ENCODE results near the gene ANKRD28. TPM values are rescaled to one million over a fixed set of nuclear protein-coding genes. Genes with fewer than 3 reads are reported as not detected.
A peak's percentile ranks its signal among the peaks of the same experiment; 100 is the strongest.
"Not testable (repeated sequence)": the region's sequence is repeated elsewhere in the genome, so short reads cannot be mapped to it uniquely, and the experiment has no call there.

ANKRD28 gene
- total and polyA plus RNA-seq, 5 donors = 3.8 to 14.3 (median 9.5) TPM

- H3K4me3 ChIP-seq (ENCODE audit: low read length) = no peak overlapping the region
- H3K27me3 ChIP-seq (ENCODE audit: control insufficient read depth, insufficient read depth) = no peaks in the 10 kb centered on the region
- intact Hi-C loops (cut with DNase I) = loop anchor here (5.0 to 10.0 kb wide), 2 partner anchors 178 to 611 kb away; no protein-coding TSS in a partner anchor
- 30% methylated on average over 4 of the region's 4 CpGs for WGBS
- peaks cover 5% of the 10 kb centered on the region for H3K4me1 ChIP-seq (ENCODE audit: control insufficient read depth, insufficient read depth, low read length)
- DNase-seq (peak in 1 of 3 donors; percentile 47), ATAC-seq (no peak)
- no peaks in the 10 kb centered on the region for H3K9me3 ChIP-seq (ENCODE audit: control insufficient read depth, low read length)
- no peak overlapping the region for H3K27ac ChIP-seq (ENCODE audit: low read length)
Observed at GRCh38 chr3:15633766-15634598, 163.8 kb downstream of the ANKRD28 start.

DNA sequence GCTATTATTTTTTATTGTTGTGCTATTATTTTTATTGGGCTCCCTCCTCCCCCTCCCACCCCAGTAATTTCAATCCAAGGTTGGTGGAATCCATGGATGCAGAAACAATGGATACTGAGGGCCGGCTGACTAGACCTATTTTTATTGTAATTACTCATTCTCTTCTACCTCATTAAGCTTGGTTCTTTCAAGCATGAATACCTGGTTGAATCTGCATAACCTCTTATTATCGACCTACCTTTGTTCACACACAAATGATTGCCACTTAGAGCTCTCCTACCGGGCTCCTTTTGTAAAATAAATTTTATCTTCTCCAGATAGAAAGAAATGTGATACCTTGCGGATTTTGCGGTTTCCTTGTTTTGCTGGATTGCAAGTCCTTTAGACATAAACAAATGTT, 164.6 kb downstream of the ANKRD28 start:
- no peak overlapping the region for H3K27ac ChIP-seq (ENCODE audit: low read length)
- no peak for ATAC-seq
- H3K4me3 ChIP-seq (ENCODE audit: low read length) = no peak overlapping the region
- H3K4me1 ChIP-seq (ENCODE audit: control insufficient read depth, insufficient read depth, low read length) = peaks cover 5% of the 10 kb centered on the region
- no peak for DNase-seq
- 83% methylated on average over 5 of the region's 5 CpGs for WGBS
- H3K9me3 ChIP-seq (ENCODE audit: control insufficient read depth, low read length) = no peaks in the 10 kb centered on the region
- intact Hi-C loops (cut with DNase I) = loop anchor here (5.0 to 10.0 kb wide), 2 partner anchors 179 to 612 kb away; no protein-coding TSS in a partner anchor
- no peaks in the 10 kb centered on the region for H3K27me3 ChIP-seq (ENCODE audit: control insufficient read depth, insufficient read depth)

GRCh38 chr3:15632212-15632580, 165.6 kb downstream of the ANKRD28 start:
- DNase-seq (no peak), ATAC-seq (no peak)
- 93% methylated on average over 4 of the region's 4 CpGs for WGBS
- intact Hi-C loops (cut with DNase I) = loop anchor here (5.0 to 10.0 kb wide), 2 partner anchors 180 to 613 kb away; no protein-coding TSS in a partner anchor
- Histone ChIP-seq H3K4me3 (ENCODE audit: low read length) (no peak overlapping the region), H3K9me3 (ENCODE audit: control insufficient read depth, low read length) (no peaks in the 10 kb centered on the region), H3K27ac (ENCODE audit: low read length) (no peak overlapping the region), H3K27me3 (ENCODE audit: control insufficient read depth, insufficient read depth) (no peaks in the 10 kb centered on the region), H3K4me1 (ENCODE audit: control insufficient read depth, insufficient read depth, low read length) (peaks cover 5% of the 10 kb centered on the region)

GRCh38 chr3:15631426-15632211, 166.2 kb downstream of the ANKRD28 start:
- H3K27me3 ChIP-seq (ENCODE audit: control insufficient read depth, insufficient read depth) = no peaks in the 10 kb centered on the region
- H3K4me3 ChIP-seq (ENCODE audit: low read length) = no peak overlapping the region
- 83% methylated on average over 12 of the region's 12 CpGs for WGBS
- no peak overlapping the region for H3K27ac ChIP-seq (ENCODE audit: low read length)
- no peak for DNase-seq
- intact Hi-C loops (cut with DNase I) = loop anchor here (5.0 to 10.0 kb wide), 2 partner anchors 181 to 613 kb away; no protein-coding TSS in a partner anchor
- peaks cover 2% of the 10 kb centered on the region for H3K4me1 ChIP-seq (ENCODE audit: control insufficient read depth, insufficient read depth, low read length)
- no peaks in the 10 kb centered on the region for H3K9me3 ChIP-seq (ENCODE audit: control insufficient read depth, low read length)
- no peak for ATAC-seq

DNA sequence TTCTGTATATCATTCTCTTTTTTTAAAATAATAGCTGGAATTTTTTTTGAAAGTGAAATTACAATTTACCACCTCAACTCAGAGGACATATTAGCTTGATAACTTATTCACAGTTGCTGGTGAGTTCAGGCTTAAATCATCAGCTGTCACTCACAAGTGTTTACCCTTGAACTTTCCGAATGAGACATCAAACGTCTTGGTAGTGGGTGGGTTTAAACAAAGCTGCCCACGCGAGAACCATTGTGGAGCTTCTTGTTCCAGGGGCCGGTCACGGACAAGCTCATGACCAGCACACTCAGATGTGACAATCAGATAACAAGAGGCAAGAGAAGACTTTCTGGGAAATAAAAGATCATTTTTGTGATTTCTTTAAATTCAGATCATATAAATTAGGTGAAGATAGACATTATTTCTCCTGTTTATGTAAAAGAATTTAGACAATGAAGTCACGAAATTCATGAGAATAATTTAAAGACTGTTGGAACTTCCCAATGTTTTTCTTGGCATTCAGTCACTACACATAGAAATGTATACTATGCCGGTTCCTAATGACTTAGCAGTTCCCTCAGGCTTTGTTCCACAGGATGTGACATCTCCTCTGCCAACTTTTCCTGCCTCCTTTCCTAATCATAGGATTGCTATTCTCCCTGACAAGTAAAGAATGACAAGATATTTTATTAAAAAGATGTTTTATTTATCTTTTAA, 167.0 kb downstream of the ANKRD28 start:
- intact Hi-C loops (cut with DNase I) = loop anchor here (5.0 to 10.0 kb wide), 2 partner anchors 182 to 614 kb away; no protein-coding TSS in a partner anchor
- H3K27ac ChIP-seq (ENCODE audit: low read length) = no peak overlapping the region
- ATAC-seq (peak; percentile 37 to 54), DNase-seq (no peak)
- no peaks in the 10 kb centered on the region for H3K27me3 ChIP-seq (ENCODE audit: control insufficient read depth, insufficient read depth)
- H3K4me1 ChIP-seq (ENCODE audit: control insufficient read depth, insufficient read depth, low read length) = peaks cover 2% of the 10 kb centered on the region
- no peaks in the 10 kb centered on the region for H3K9me3 ChIP-seq (ENCODE audit: control insufficient read depth, low read length)
- 20% methylated on average over 8 of the region's 8 CpGs for whole genome bisulfite sequencing
- H3K4me3 ChIP-seq (ENCODE audit: low read length) = peak overlapping the region; percentile 36

- WGBS = 41% methylated on average over 10 of the region's 10 CpGs
- Histone ChIP-seq H3K27me3 (ENCODE audit: control insufficient read depth, insufficient read depth) (no peaks in the 10 kb centered on the region), H3K27ac (ENCODE audit: low read length) (no peak overlapping the region), H3K4me1 (ENCODE audit: control insufficient read depth, insufficient read depth, low read length) (peaks cover 2% of the 10 kb centered on the region), H3K4me3 (ENCODE audit: low read length) (peak overlapping the region; percentile 36), H3K9me3 (ENCODE audit: control insufficient read depth, low read length) (no peaks in the 10 kb centered on the region)
- DNase-seq = no peak
- intact Hi-C loops (cut with DNase I) = loop anchor here (5.0 to 10.0 kb wide), 2 partner anchors 182 to 615 kb away; no protein-coding TSS in a partner anchor
- ATAC-seq = peak; percentile 93 to 95
Observed at GRCh38 chr3:15629860-15630597, 167.8 kb downstream of the ANKRD28 start.

DNA sequence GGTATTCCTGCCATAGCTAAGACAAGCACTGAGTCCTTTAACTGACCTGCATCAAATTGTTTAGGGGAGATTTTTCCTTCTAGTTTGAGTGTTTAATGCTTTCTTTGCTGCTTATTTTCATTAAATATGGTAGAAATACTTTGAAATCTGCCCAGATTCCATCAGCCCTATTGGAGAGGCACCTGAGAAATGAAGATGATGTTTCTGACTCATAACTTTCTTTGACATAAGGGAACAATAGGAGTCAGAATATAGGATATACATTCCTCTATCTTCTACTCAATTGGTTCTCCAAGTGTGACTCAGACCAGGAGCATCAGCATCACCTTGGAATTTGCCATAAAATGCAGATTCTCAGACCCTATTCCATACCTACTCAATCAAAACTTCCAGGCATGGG, 168.8 kb downstream of the ANKRD28 start:
- DNase-seq (no peak), ATAC-seq (no peak)
- no peak overlapping the region for H3K4me3 ChIP-seq (ENCODE audit: low read length)
- H3K27me3 ChIP-seq (ENCODE audit: control insufficient read depth, insufficient read depth) = no peaks in the 10 kb centered on the region
- intact Hi-C loops (cut with DNase I) = loop anchor here in 1 of 4 donors (10.0 kb wide), 1 partner anchor 616 kb away; no protein-coding TSS in a partner anchor
- no peak overlapping the region for H3K27ac ChIP-seq (ENCODE audit: low read length)
- H3K4me1 ChIP-seq (ENCODE audit: control insufficient read depth, insufficient read depth, low read length) = peaks cover 2% of the 10 kb centered on the region
- no peaks in the 10 kb centered on the region for H3K9me3 ChIP-seq (ENCODE audit: control insufficient read depth, low read length)

DNA sequence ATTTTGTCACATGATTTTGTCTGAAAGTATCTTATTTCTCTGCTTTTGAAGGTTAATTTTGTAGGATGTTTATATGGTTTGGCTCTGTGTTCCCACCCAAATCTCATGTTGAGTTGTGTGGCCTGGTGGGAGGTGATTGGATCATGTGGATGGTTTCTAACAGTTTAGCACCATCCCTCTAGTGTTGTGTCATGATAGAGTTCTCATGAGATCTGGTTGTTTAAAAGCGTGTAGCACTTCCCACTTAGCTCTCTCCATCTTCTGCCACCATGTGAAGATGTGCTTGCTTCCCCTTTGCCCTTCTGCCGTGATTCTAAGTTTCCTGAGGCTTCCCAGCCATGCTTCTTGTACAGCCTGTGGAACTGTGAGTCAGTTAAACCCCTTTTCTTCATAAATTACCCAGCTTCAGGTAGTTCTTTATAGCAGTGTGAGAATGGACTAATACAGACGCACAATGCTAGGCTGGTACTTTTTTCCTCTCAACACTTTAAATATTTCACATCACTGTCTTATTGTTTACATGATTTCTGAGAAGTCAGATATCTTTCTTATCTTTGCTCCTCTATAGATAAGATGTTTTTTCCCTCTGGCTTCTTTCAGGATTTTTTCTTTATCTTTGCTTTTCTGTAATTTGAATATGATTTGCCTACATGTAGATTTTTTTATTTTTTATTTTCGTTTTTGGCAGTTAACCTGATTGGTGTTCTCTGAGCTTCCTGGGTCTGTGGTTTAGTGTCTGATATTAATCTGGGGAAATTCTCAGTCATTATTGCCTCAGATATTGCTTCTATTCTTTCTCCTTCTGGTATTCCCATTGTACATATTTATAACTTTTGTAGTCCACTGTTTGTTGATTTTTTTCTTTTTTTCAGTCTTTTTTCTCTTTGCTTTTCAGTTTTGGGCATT, 174.0 kb downstream of the ANKRD28 start:
- no peak overlapping the region for H3K4me3 ChIP-seq (ENCODE audit: low read length)
- H3K9me3 ChIP-seq (ENCODE audit: control insufficient read depth, low read length) = no peaks in the 10 kb centered on the region
- H3K27ac ChIP-seq (ENCODE audit: low read length) = no peak overlapping the region
- H3K4me1 ChIP-seq (ENCODE audit: control insufficient read depth, insufficient read depth, low read length) = no peaks in the 10 kb centered on the region
- no peaks in the 10 kb centered on the region for H3K27me3 ChIP-seq (ENCODE audit: control insufficient read depth, insufficient read depth)
- intact Hi-C loops (cut with DNase I) = loop anchor here in 1 of 4 donors (10.0 kb wide), 1 partner anchor 621 kb away; no protein-coding TSS in a partner anchor
- no peak for ATAC-seq
- DNase-seq = no peak
- 70% methylated on average over 4 of the region's 4 CpGs for WGBS

GRCh38 chr3:15619659-15620464, 177.9 kb downstream of the ANKRD28 start:
- not testable (repeated sequence) for H3K4me3 ChIP-seq (ENCODE audit: low read length); H3K9me3 ChIP-seq (ENCODE audit: control insufficient read depth, low read length); ATAC-seq; H3K27ac ChIP-seq (ENCODE audit: low read length); H3K27me3 ChIP-seq (ENCODE audit: control insufficient read depth, insufficient read depth); DNase-seq; H3K4me1 ChIP-seq (ENCODE audit: control insufficient read depth, insufficient read depth, low read length)
- intact Hi-C loops (cut with DNase I) = loop anchor here in 1 of 4 donors (10.0 kb wide), 1 partner anchor 625 kb away; no protein-coding TSS in a partner anchor
- 92% methylated on average over 8 of the region's 8 CpGs for whole genome bisulfite sequencing

Measured in right cardiac atrium (tissue), 5 donors.